ENCODE measurements around the gene TDRD7.

The TDRD7 gene

DNA sequence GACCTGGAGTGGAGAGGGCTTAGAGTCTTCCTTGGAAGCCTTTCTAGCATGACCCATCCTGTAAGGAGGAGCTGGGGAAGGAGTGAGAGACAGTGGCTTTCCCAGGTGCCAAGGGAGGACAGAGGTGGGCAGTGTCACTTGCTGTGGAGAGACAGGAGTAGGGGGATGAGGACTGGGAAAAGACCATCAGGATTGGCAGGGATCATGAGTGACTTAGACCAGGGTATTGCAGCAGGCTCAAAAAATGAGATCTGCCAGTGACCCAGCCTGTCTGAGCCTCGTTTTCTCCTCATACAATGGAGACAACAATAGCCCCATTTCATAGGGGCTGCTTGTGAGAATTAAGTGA is 91.9 kb downstream of the TDRD7 start:
- Histone ChIP-seq H3K9ac (ENCODE audit: low read length) (no peak overlapping the region), H3K4me1 (ENCODE audit: control insufficient read depth, low read depth, low read length) (no peaks in the 10 kb centered on the region), H3K27me3 (ENCODE audit: control insufficient read depth, insufficient read depth, low read length) (peaks cover 76% of the 10 kb centered on the region), H3K9me3 (ENCODE audit: control insufficient read depth, low read depth, low read length) (no peaks in the 10 kb centered on the region), H3K36me3 (ENCODE audit: control insufficient read depth, low read depth, low read length) (no peaks in the 10 kb centered on the region), H3K27ac (ENCODE audit: low read length) (no peak overlapping the region), H3K4me3 (ENCODE audit: low read length) (no peak overlapping the region)

DNA sequence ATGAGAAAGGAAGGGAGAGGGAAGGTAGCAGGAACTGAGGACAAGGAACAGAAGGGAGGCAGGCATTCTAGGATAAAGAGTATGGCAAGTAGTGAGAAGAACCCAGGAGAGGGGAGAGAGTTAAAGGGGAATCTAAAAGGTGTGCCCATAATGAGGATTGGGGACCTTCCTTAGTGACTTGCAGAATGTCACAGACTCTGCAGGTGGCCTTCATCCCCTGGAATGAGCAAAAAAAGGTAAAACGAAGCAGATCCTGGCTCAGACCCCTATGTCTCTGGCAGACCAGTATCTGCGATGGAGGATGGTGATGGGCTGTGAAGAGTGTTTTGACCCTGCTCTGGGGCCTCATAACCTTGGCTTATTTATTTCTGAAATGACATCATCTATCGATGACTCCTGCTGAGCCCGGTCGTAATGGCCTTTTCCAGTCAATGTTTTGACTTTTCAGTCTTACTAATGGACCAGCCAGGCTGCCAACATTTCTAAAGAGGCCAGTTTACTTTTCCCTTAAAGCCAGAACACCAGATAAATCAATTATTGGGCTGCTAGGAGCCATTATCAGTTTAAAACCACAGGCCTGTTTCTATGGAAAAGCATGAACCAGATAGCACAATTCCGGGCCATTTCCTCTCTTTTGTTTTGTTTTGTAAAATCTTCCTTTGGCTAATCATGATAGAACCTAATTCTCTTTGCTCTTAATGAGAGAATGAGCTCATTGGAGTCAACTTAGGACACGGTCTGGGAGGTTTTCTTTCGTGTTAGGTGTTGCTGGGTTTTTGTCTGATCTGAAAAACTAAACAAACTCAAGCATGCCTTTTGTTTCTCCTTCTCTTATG is 92.7 kb downstream of the TDRD7 start:
- Histone ChIP-seq H3K27me3 (ENCODE audit: control insufficient read depth, insufficient read depth, low read length) (peaks cover 68% of the 10 kb centered on the region), H3K27ac (ENCODE audit: low read length) (no peak overlapping the region), H3K4me3 (ENCODE audit: low read length) (no peak overlapping the region), H3K9me3 (ENCODE audit: control insufficient read depth, low read depth, low read length) (no peaks in the 10 kb centered on the region), H3K4me1 (ENCODE audit: control insufficient read depth, low read depth, low read length) (no peaks in the 10 kb centered on the region), H3K36me3 (ENCODE audit: control insufficient read depth, low read depth, low read length) (no peaks in the 10 kb centered on the region), H3K9ac (ENCODE audit: low read length) (no peak overlapping the region)

DNA sequence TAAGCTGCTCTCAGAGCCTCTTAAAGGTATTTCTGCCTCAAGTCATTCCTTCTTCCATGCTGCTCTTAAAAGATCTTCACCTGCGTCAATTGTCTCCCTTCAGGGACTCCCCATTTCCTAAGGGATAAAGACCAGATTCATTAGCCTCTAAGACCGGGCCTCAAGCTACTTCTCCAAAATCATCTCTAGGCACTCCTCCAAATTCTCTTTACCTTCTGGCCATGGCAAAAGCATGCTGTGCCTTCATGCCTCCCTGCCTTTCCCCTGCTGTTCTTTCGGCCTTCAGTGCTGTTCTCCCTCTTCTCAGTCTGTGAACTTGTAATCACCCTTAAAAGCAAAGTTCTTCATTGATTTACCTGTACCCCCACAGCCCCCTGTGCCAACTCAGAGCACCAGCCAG is 93.9 kb downstream of the TDRD7 start:
- H3K9ac ChIP-seq (ENCODE audit: low read length): no peak overlapping the region
- no peaks in the 10 kb centered on the region for H3K4me1 ChIP-seq (ENCODE audit: control insufficient read depth, low read depth, low read length)
- H3K4me3 ChIP-seq (ENCODE audit: low read length): no peak overlapping the region
- no peaks in the 10 kb centered on the region for H3K9me3 ChIP-seq (ENCODE audit: control insufficient read depth, low read depth, low read length)
- peaks cover 56% of the 10 kb centered on the region for H3K27me3 ChIP-seq (ENCODE audit: control insufficient read depth, insufficient read depth, low read length)
- no peak overlapping the region for H3K27ac ChIP-seq (ENCODE audit: low read length)
- no peaks in the 10 kb centered on the region for H3K36me3 ChIP-seq (ENCODE audit: control insufficient read depth, low read depth, low read length)

DNA sequence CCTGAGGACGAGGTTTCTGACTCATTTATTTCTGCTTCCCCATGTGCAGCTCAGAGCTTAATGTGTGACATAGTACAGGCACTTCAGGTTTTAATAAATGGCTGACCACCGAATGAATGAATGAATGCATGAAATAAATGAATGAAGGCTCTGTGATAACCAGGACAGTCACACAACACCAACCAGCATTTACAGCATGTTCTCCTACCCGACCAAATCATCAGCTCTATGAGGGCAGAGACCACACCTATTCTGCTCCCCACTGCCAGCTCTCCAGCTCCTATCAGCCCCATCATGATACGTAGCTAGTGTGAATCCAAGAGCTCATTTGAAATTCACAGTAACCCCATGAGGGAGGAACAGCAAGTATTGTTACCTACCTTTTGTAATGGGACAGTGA is 94.4 kb downstream of the TDRD7 start:
- Histone ChIP-seq H3K4me1 (ENCODE audit: control insufficient read depth, low read depth, low read length) (no peaks in the 10 kb centered on the region), H3K36me3 (ENCODE audit: control insufficient read depth, low read depth, low read length) (no peaks in the 10 kb centered on the region), H3K27me3 (ENCODE audit: control insufficient read depth, insufficient read depth, low read length) (peaks cover 51% of the 10 kb centered on the region), H3K27ac (ENCODE audit: low read length) (no peak overlapping the region), H3K4me3 (ENCODE audit: low read length) (no peak overlapping the region), H3K9me3 (ENCODE audit: control insufficient read depth, low read depth, low read length) (no peaks in the 10 kb centered on the region), H3K9ac (ENCODE audit: low read length) (no peak overlapping the region)

DNA sequence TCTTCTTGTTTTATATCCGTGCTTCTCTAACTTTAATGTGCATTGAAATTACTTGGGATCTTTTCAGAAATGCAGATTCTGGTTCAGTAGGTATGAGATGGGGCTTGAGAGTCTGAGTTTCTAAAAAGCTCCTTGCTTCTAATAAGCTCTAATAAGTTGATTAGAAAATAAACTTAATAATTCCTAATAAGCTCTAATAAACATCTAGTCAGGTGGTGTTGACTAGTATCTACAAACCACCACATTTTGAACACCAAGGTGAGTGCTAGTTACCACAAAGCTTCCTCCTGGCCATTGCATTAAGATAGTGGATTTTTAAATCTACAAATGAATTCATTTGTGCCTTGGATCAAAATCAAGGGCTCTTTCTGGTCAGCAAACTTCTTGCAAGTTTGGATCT is 94.9 kb downstream of the TDRD7 start:
- no peak overlapping the region for H3K27ac ChIP-seq (ENCODE audit: low read length)
- H3K4me1 ChIP-seq (ENCODE audit: control insufficient read depth, low read depth, low read length): no peaks in the 10 kb centered on the region

DNA sequence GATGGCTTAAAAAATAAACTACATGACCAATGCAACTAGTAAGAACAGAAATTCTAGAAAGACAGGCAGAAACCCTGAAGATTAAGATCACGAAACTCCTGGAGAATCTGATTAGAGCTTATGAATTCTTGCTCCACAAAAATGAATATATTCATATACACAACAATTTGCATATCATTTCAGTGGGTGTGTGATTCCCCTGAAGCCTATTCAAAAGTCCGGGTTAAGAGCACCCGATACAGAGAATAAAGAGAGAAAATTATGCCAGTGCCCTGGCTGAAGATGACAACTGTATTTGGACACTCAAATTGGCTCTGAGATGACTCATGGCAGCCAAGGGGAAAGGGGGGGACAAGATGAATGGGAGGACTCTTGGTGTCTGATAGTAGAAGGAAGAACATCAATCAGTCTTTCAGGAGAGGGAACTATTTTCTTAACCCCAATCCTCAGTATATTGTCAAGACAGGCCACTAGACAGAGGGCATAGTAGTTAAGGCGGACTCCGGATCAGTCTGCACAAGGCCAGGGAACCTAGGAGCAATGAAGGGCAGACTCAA is 95.6 kb downstream of the TDRD7 start:
- no peak overlapping the region for H3K4me3 ChIP-seq (ENCODE audit: low read length)
- no peaks in the 10 kb centered on the region for H3K36me3 ChIP-seq (ENCODE audit: control insufficient read depth, low read depth, low read length)
- H3K4me1 ChIP-seq (ENCODE audit: control insufficient read depth, low read depth, low read length): no peaks in the 10 kb centered on the region
- H3K27ac ChIP-seq (ENCODE audit: low read length): no peak overlapping the region
- no peak overlapping the region for H3K9ac ChIP-seq (ENCODE audit: low read length)
- no peaks in the 10 kb centered on the region for H3K9me3 ChIP-seq (ENCODE audit: control insufficient read depth, low read depth, low read length)
- H3K27me3 ChIP-seq (ENCODE audit: control insufficient read depth, insufficient read depth, low read length): peaks cover 41% of the 10 kb centered on the region

More for the DNA sequence above, 94.9 kb downstream of the TDRD7 start:
- Histone ChIP-seq H3K4me3 (ENCODE audit: low read length) (no peak overlapping the region), H3K27me3 (ENCODE audit: control insufficient read depth, insufficient read depth, low read length) (peaks cover 48% of the 10 kb centered on the region), H3K9ac (ENCODE audit: low read length) (no peak overlapping the region), H3K9me3 (ENCODE audit: control insufficient read depth, low read depth, low read length) (no peaks in the 10 kb centered on the region), H3K36me3 (ENCODE audit: control insufficient read depth, low read depth, low read length) (no peaks in the 10 kb centered on the region)

DNA sequence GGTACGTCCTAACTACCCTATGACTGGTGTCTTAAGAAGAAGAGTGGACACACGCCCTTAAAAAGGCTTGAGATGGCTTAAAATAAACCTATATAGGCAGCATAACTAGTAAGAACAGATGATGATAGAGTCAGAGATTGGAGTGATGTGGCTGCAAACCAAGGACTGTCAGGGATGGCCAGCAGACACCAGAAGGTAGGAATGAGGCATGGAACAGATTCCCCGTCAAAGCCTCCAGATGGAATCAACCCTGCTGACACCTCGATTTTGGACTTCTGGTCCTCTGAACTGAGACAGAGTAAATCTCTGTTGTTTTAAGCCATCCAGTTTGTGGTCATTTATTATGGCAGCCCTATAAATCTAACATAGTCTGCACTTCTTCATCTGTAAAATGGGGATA is 97.0 kb downstream of the TDRD7 start:
- no peaks in the 10 kb centered on the region for H3K36me3 ChIP-seq (ENCODE audit: control insufficient read depth, low read depth, low read length)
- H3K27ac ChIP-seq (ENCODE audit: low read length): no peak overlapping the region
- H3K9ac ChIP-seq (ENCODE audit: low read length): no peak overlapping the region
- peaks cover 27% of the 10 kb centered on the region for H3K27me3 ChIP-seq (ENCODE audit: control insufficient read depth, insufficient read depth, low read length)
- no peaks in the 10 kb centered on the region for H3K4me1 ChIP-seq (ENCODE audit: control insufficient read depth, low read depth, low read length)
- no peak overlapping the region for H3K4me3 ChIP-seq (ENCODE audit: low read length)
- H3K9me3 ChIP-seq (ENCODE audit: control insufficient read depth, low read depth, low read length): no peaks in the 10 kb centered on the region

DNA sequence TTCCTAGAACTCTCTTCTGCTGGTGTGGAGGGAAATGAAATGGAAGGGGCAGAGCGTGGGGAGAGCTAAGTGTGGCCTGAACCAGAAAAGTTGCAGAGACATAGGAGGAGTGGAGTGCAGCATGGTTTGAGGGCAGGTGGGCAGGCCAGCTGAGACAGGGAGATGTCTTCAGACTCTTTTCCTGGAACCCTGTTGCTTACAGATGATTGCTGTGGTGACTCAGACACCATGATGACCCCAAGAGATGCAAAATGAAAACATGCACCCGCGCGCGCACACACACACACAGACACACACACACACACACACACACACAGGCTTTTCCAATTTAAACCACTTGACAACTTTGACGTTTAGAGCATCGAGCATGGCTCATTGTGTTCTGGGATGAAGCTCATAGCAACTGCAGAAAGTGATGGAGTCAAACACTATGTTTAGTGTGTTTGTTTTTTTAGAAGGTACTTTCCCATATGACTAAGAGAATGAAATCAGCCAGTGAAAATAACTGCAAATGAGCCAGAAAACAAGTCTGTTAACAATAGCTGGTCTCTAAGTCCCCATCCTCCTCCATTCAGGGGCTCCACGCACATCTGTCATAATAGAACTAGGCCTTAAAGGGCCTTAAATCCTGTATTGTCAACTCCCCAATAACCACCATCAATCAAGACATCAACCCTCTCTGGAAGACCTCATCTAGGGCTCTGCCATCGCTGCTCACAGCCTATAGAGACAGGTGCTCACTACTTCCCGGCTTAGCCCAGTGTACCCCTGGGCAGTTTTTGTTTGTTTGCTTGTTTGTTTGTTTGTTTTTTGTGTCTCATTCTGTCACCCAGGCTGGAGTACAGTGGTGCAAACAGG is 99.1 kb downstream of the TDRD7 start:
- H3K36me3 ChIP-seq (ENCODE audit: control insufficient read depth, low read depth, low read length): no peaks in the 10 kb centered on the region
- H3K4me1 ChIP-seq (ENCODE audit: control insufficient read depth, low read depth, low read length): no peaks in the 10 kb centered on the region
- H3K4me3 ChIP-seq (ENCODE audit: low read length): no peak overlapping the region
- H3K27me3 ChIP-seq (ENCODE audit: control insufficient read depth, insufficient read depth, low read length): peaks cover 6% of the 10 kb centered on the region
- H3K9me3 ChIP-seq (ENCODE audit: control insufficient read depth, low read depth, low read length): no peaks in the 10 kb centered on the region
- H3K27ac ChIP-seq (ENCODE audit: low read length): no peak overlapping the region
- H3K9ac ChIP-seq (ENCODE audit: low read length): no peak overlapping the region

DNA sequence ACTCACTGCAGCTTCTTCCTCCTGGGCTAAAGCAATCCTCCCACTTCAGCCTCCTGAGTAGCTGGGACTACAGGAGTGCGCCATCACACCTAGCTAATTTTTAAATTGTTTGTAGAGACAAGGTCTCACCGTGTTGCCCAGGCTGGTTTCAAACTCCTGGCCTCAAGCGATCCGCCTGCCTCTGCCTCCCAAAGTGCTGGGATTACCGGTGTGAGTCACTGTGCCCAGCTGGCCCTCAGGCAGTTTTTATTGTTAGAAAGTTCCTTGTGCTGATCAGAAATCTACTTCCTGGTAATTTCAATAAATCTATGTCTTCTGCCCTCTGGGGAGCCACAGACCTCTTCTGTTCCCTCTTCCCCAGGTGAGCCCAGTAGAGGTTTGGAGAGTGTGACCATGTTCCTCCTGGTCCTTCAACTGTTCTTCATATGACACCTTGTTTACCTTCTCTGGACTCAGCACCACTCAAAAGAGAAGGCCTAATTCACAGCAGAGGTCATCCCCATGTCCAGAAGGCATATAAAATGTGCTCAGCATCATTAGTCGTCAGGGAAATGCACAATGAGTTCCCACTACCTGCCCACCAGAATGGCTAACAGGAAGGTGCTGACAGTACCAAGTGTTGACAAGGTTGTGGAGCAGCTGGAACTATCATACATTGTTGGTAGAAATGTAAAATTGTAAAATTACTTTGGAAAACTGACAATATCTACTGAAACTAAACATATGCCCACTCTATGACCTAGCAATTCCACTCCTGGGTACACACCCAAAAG is 99.9 kb downstream of the TDRD7 start:
- Histone ChIP-seq H3K9me3 (ENCODE audit: control insufficient read depth, low read depth, low read length) (no peaks in the 10 kb centered on the region), H3K9ac (ENCODE audit: low read length) (no peak overlapping the region), H3K36me3 (ENCODE audit: control insufficient read depth, low read depth, low read length) (no peaks in the 10 kb centered on the region), H3K27ac (ENCODE audit: low read length) (no peak overlapping the region), H3K4me3 (ENCODE audit: low read length) (no peak overlapping the region), H3K4me1 (ENCODE audit: control insufficient read depth, low read depth, low read length) (no peaks in the 10 kb centered on the region), H3K27me3 (ENCODE audit: control insufficient read depth, insufficient read depth, low read length) (no peaks in the 10 kb centered on the region)

DNA sequence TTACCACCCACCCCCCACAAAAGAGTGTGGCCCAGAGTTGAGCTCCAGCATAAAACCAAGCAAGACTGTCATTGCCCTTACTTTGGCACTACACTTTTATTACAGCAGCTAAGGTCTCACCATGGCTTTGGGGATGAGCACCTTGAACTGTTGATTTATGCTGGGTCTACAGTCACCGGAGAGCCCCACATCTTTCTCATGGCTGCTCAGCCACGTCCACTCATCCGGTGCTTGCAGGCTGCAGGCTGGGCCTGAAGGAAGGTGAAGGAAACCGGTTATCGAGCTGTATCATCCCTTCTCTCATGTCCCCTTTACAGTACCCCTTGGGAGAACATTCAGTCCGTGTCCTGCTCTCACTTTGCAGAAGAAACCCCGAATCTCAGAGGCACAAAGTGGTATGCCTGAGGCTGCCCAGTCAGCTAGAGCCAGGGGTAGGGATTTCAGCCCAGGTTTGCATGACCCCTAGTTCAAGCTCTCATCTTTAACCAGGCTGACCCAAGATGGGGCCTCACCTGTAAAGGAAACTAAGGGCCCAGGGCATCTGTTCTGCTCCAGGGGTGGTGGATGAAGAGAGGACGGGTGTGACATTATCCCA is 101.2 kb downstream of the TDRD7 start:
- no peaks in the 10 kb centered on the region for H3K27me3 ChIP-seq (ENCODE audit: control insufficient read depth, insufficient read depth, low read length)
- no peak overlapping the region for H3K4me3 ChIP-seq (ENCODE audit: low read length)
- H3K9me3 ChIP-seq (ENCODE audit: control insufficient read depth, low read depth, low read length): no peaks in the 10 kb centered on the region
- no peaks in the 10 kb centered on the region for H3K36me3 ChIP-seq (ENCODE audit: control insufficient read depth, low read depth, low read length)
- no peak overlapping the region for H3K27ac ChIP-seq (ENCODE audit: low read length)
- no peaks in the 10 kb centered on the region for H3K4me1 ChIP-seq (ENCODE audit: control insufficient read depth, low read depth, low read length)
- no peak overlapping the region for H3K9ac ChIP-seq (ENCODE audit: low read length)

DNA sequence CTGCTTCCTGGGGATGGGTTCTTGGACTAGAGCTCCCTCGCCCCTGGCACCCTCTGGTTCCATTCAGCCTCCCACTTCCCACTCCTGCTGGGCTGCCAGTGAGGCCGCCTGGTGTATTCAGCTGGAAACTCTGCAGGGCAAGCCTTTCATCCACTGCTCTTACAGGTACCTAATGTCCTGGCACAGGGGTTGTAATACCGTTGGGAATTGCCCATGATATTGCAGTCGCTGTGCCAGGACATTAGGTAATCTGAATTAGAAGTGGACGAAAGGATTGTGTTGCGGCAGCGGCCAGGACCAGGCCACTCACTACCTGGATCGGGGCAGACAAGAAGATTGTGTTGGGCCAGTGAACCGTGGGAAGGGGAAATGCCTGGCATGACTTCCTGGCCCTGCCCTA is 102.6 kb downstream of the TDRD7 start:
- no peak overlapping the region for H3K27ac ChIP-seq (ENCODE audit: low read length)
- H3K4me1 ChIP-seq (ENCODE audit: control insufficient read depth, low read depth, low read length): no peaks in the 10 kb centered on the region
- no peaks in the 10 kb centered on the region for H3K9me3 ChIP-seq (ENCODE audit: control insufficient read depth, low read depth, low read length)
- no peak overlapping the region for H3K4me3 ChIP-seq (ENCODE audit: low read length)
- no peaks in the 10 kb centered on the region for H3K27me3 ChIP-seq (ENCODE audit: control insufficient read depth, insufficient read depth, low read length)
- no peaks in the 10 kb centered on the region for H3K36me3 ChIP-seq (ENCODE audit: control insufficient read depth, low read depth, low read length)
- H3K9ac ChIP-seq (ENCODE audit: low read length): no peak overlapping the region
